ENCODE data around the gene APP.

Gene APP

DNA sequence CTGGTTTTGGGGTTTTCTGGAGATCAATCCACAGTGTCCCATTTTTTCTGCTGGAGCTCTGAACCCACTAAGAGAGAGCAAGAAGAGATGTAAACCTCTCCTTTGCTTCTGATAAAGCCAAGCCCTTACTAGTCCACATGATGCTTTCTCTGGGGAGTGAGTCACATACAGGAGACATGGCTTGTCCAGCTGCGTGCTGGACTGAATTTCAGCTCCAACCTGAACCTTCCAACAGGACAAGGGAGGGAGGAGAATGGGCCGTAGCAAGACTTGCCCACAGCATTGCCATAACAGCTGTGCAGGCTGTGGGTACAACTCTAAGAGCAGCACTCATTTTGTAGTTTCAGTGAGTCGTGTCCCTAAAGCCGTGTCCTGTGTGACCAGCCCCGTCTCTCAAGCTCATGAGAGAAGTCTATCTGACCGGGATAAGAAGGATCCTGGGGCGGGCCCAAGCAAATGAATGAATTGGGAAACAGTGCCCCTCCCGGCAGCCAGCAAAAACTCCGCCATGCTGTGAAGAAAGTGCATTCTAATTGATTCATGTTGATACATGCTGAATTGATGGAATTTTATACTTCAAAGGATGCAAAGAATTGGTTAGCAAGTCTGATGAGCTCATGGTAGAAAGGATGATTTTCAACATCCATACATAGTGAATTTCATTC lies 240.6 kb downstream of the APP start (continued):
- TF ChIP-seq, protein P1, sequence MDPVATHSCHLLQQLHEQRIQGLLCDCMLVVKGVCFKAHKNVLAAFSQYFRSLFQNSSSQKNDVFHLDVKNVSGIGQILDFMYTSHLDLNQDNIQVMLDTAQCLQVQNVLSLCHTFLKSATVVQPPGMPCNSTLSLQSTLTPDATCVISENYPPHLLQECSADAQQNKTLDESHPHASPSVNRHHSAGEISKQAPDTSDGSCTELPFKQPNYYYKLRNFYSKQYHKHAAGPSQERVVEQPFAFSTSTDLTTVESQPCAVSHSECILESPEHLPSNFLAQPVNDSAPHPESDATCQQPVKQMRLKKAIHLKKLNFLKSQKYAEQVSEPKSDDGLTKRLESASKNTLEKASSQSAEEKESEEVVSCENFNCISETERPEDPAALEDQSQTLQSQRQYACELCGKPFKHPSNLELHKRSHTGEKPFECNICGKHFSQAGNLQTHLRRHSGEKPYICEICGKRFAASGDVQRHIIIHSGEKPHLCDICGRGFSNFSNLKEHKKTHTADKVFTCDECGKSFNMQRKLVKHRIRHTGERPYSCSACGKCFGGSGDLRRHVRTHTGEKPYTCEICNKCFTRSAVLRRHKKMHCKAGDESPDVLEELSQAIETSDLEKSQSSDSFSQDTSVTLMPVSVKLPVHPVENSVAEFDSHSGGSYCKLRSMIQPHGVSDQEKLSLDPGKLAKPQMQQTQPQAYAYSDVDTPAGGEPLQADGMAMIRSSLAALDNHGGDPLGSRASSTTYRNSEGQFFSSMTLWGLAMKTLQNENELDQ (tag by site-specific recombination; IDR thresholded peaks at IDR 0.05; ENCODE audit: low read depth), result no peak
- TF ChIP-seq ZFP69B (tag by site-specific recombination; IDR thresholded peaks at IDR 0.05), result no peak
- no peak for TF ChIP-seq ZNF626 (tag by site-specific recombination; IDR thresholded peaks at IDR 0.05)
- no peak for TF ChIP-seq BCL11A (tag by site-specific recombination; IDR thresholded peaks at IDR 0.05; ENCODE audit: low read depth)
- TF ChIP-seq ZFP41 (tag by site-specific recombination; IDR thresholded peaks at IDR 0.05; ENCODE audit: borderline replicate concordance), result no peak
- TF ChIP-seq, protein P2, sequence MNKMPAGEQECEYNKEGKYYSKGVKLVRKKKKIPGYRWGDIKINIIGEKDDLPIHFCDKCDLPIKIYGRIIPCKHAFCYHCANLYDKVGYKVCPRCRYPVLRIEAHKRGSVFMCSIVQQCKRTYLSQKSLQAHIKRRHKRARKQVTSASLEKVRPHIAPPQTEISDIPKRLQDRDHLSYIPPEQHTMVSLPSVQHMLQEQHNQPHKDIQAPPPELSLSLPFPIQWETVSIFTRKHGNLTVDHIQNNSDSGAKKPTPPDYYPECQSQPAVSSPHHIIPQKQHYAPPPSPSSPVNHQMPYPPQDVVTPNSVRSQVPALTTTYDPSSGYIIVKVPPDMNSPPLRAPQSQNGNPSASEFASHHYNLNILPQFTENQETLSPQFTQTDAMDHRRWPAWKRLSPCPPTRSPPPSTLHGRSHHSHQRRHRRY (tag by site-specific recombination; IDR thresholded peaks at IDR 0.05), result no peak
- no peak for TF ChIP-seq ZNF248 (tag by site-specific recombination; IDR thresholded peaks at IDR 0.05)

DNA sequence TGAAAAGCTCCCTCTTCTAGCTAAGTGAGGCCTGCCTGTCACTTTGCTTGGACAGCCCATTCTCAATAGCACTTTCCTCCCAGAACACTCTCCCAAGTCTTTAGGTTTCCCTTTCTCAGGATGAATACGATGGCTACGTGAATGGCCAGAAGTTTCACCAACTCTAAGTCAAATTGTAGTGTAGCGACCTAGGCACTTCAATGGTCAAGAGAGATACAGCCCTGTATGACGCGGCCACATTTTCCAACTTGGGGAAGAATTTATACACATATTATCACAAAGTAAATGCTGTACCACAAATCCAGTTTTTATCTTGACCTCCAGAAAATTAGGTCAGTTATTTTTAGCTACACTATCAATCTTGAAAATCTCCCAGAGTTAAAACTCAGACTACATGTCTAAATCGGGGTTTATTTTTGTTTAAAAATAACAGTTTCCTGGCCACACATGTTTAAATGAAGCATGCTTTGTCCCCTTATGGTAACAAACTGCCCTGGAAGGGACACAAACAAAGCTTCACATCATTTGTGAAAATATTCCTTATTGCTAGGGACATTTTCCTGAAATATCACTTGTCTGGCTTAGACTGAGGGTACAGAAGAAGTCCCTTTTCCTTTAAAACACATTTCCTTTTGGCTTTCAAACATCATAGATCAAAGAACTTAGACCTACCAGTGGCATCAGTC lies 243.2 kb downstream of the APP start:
- H3K36me3 ChIP-seq (ENCODE audit: control insufficient read depth in 2 of 2, insufficient read depth in 1 of 2, low read length in 2 of 2), result no peaks in the 10 kb centered on the region
- POLR2A ChIA-PET, result no interaction called here
- no peak overlapping the region for H3K27ac ChIP-seq (ENCODE audit: extremely low read depth, low read depth, low read length)
- TF ChIP-seq EGR2 (tag by site-specific recombination; IDR thresholded peaks at IDR 0.05; ENCODE audit: low read depth) (no peak), FEZF1 (tag by site-specific recombination; IDR thresholded peaks at IDR 0.05) (no peak), ZEB2 (tag by site-specific recombination; IDR thresholded peaks at IDR 0.05) (no peak), ZNF660 (tag by site-specific recombination; IDR thresholded peaks at IDR 0.05) (no peak), ZNF335 (tag by site-specific recombination; conservative IDR thresholded peaks at IDR 0.05) (no peak), SETDB1 (IDR thresholded peaks at IDR 0.05; ENCODE audit: insufficient read length, low read length) (no peak), ZNF416 (tag by site-specific recombination; IDR thresholded peaks at IDR 0.05) (no peak), ZFP41 (tag by site-specific recombination; IDR thresholded peaks at IDR 0.05; ENCODE audit: borderline replicate concordance) (no peak), ZNF791 (tag by site-specific recombination; IDR thresholded peaks at IDR 0.05) (no peak), ZNF292 (tag by site-specific recombination; IDR thresholded peaks at IDR 0.05; ENCODE audit: borderline replicate concordance, low read depth) (no peak), ZNF544 (tag by site-specific recombination; IDR thresholded peaks at IDR 0.05) (no peak), ZNF768 (tag by site-specific recombination; IDR thresholded peaks at IDR 0.05) (no peak), ZNF664 (tag by site-specific recombination; IDR thresholded peaks at IDR 0.05) (no peak), ZNF837 (tag by site-specific recombination; IDR thresholded peaks at IDR 0.05) (no peak), ZSCAN23 (tag by site-specific recombination; IDR thresholded peaks at IDR 0.05) (no peak), TRIM28 (IDR thresholded peaks at IDR 0.05; ENCODE audit: borderline replicate concordance, low read length) (no peak), ZNF707 (tag by site-specific recombination; IDR thresholded peaks at IDR 0.05) (no peak)
- TF ChIP-seq, protein P3, sequence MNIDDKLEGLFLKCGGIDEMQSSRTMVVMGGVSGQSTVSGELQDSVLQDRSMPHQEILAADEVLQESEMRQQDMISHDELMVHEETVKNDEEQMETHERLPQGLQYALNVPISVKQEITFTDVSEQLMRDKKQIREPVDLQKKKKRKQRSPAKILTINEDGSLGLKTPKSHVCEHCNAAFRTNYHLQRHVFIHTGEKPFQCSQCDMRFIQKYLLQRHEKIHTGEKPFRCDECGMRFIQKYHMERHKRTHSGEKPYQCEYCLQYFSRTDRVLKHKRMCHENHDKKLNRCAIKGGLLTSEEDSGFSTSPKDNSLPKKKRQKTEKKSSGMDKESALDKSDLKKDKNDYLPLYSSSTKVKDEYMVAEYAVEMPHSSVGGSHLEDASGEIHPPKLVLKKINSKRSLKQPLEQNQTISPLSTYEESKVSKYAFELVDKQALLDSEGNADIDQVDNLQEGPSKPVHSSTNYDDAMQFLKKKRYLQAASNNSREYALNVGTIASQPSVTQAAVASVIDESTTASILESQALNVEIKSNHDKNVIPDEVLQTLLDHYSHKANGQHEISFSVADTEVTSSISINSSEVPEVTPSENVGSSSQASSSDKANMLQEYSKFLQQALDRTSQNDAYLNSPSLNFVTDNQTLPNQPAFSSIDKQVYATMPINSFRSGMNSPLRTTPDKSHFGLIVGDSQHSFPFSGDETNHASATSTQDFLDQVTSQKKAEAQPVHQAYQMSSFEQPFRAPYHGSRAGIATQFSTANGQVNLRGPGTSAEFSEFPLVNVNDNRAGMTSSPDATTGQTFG (tag by site-specific recombination; IDR thresholded peaks at IDR 0.05; ENCODE audit: borderline replicate concordance), result no peak
- TF ChIP-seq, protein P4, sequence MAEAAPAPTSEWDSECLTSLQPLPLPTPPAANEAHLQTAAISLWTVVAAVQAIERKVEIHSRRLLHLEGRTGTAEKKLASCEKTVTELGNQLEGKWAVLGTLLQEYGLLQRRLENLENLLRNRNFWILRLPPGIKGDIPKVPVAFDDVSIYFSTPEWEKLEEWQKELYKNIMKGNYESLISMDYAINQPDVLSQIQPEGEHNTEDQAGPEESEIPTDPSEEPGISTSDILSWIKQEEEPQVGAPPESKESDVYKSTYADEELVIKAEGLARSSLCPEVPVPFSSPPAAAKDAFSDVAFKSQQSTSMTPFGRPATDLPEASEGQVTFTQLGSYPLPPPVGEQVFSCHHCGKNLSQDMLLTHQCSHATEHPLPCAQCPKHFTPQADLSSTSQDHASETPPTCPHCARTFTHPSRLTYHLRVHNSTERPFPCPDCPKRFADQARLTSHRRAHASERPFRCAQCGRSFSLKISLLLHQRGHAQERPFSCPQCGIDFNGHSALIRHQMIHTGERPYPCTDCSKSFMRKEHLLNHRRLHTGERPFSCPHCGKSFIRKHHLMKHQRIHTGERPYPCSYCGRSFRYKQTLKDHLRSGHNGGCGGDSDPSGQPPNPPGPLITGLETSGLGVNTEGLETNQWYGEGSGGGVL (tag by site-specific recombination; IDR thresholded peaks at IDR 0.05), result no peak
- H3K9me3 ChIP-seq (ENCODE audit: control insufficient read depth, insufficient read depth, low read depth, low read length), result no peaks in the 10 kb centered on the region
- H3K4me3 ChIP-seq (ENCODE audit: low read depth, low read length), result no peak overlapping the region
- H3K4me1 ChIP-seq (ENCODE audit: control insufficient read depth, insufficient read depth, low read length), result no peaks in the 10 kb centered on the region
- CTCF ChIA-PET, result no interaction called here

Data from HEK293 (cell line).